HL-60/S4 (cell line): Measurements from ENCODE around the gene FANCL.
"Not testable (repeated sequence)": the region's sequence is repeated elsewhere in the genome, so short reads cannot be mapped to it uniquely, and the experiment has no call there.

ENCODE experiments used
- in situ Hi-C: fragments of 300-500 bp; cut with MboI; formaldehyde crosslinking; loops from 2 replicates; pipeline ENCODE4 v1.14.3; 2022; ENCODE audit warnings: low sequenced_read_pairs

FANCL gene

GRCh38 chr2:58207189-58207588 is 33.9 kb downstream of the FANCL start:
- in situ Hi-C loops = no loop called here

GRCh38 chr2:58206785-58207184 is 34.3 kb downstream of the FANCL start:
- in situ Hi-C loops = no loop called here

GRCh38 chr2:58204195-58204959 is 36.7 kb downstream of the FANCL start:
- in situ Hi-C loops = no loop called here

GRCh38 chr2:58203018-58203417 is 38.1 kb downstream of the FANCL start:
- in situ Hi-C loops = no loop called here

DNA sequence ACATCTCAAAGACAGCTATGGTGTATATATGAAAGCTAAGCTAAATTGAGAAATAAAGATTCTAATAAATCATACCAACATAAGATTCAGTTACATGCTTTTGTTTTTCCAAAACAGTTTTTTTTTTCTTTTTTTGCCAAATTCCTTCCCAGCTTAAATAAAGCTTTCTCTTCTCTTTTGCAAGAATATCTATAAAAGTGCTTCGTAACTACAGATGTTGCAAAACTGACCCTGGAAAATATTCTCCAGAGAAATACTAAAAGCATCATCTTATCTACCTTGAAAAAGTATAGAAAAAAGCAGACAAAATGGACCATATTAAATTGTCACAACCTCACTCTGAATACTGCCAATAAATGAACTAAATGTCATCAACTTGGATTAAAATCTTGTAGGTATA is 38.7 kb downstream of the FANCL start:
- in situ Hi-C loops = no loop called here

DNA sequence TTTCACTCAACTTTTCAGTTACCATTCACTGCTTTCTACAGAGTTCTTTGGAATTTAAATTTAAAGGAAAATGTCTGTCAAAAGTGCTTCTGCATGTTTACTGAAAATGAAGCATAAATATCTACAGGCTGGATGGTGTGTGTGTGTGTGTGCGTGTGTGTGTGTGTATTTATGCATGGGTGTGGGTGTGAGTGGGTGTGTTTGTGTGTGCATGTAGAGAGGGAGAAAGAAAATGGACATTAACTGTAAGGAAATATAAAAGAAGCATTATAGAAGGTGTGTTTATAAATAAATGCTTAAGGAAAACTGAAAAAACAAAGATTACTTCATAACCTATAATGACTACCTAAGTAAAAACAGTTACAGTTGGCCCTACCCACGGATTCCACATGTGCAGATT is 43.2 kb downstream of the FANCL start:
- in situ Hi-C loops = no loop called here

DNA sequence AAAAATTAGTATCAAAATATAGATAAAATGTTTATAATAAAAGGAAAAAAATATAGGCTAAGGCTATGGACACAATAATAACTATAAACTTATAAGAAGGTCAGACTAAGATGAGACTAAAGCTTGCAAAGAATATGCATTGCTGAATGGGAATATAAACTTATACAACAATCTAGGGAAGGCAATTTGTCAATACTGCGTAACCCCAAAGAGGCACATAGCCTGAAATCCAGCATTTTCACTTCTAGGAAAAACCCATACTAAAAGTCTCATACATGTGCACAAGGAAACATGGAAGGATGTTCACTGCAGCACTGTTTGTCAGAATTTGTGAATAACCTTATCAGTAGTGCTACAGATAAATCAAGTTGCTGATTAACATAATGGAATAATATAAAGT is 45.5 kb downstream of the FANCL start:
- in situ Hi-C loops = no loop called here

DNA sequence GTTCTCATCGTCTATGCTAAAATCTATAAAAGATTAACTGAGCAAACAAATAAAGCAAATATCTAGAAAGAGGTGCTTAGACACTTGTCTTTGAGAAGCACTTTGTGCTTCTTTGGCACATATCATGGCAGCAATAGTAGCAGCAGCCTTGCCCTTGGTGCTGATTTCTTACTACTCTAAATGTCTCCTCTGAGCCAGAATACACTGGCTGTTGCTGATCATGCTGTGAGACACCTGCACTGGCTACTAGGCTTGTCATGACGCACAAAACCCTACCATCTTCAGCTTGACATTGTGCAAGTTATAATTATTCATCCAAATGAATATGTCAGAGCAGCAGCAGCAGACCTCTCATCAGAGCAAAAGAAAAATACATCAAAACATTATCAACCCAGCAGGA is 46.7 kb downstream of the FANCL start:
- in situ Hi-C loops = no loop called here

- in situ Hi-C loops = not testable (repeated sequence)
Measured at GRCh38 chr2:58187022-58187421, 54.1 kb downstream of the FANCL start.

- in situ Hi-C loops = no loop called here
Measured at GRCh38 chr2:58186501-58186900, 54.6 kb downstream of the FANCL start.

DNA sequence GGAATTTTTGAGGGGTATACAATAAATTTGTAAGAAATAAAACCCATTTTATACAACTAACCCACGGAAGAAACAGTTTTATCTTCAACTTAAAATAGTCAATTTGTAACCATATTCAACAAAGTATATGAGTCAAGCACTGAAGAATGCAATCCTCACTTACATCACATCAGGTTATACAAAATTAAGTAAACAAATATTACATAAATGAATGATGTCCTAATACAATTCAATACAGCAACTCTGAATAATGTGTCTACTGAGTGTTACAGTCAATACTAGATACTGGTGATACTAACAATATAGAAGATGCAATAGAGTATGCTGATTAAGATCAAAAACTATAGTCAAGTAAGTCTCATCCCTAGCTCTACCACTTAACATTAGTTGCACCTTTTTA is 58.6 kb downstream of the FANCL start:
- in situ Hi-C loops = no loop called here

- in situ Hi-C loops = no loop called here
Measured at GRCh38 chr2:58180635-58181034, 60.5 kb downstream of the FANCL start.

GRCh38 chr2:58180175-58180574 is 61.0 kb downstream of the FANCL start:
- in situ Hi-C loops = not testable (repeated sequence)

DNA sequence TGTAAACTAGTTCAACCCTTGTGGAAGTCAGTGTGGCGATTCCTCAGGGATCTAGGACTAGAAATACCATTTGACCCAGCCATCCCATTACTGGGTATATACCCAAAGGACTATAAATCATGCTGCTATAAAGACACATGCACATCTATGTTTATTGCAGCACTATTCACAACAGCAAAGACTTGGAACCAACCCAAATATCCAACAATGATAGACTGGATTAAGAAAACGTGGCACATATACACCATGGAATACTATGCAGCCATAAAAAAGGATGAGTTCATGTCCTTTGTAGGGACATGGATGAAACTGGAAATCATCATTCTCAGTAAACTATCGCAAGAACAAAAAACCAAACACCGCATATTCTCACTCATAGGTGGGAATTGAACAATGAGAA is 63.9 kb downstream of the FANCL start:
- in situ Hi-C loops = not testable (repeated sequence)

DNA sequence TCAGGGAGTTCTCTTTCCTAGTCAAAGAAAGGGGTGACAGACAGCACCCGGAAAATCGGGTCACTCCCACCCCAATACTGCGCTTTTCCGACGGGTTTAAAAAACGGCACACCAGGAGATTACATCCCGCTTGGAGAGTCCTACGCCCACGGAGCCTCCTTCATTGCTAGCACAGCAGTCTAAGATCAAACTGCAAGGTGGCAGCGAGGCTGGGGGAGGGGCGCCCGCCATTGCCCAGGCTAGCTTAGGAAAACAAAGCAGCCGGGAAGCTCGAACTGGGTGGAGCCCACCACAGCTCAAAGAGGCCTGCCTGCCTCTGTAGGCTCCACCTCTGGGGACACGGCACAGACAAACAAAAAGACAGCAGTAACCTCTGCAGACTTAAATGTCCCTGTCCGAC is 69.3 kb downstream of the FANCL start:
- in situ Hi-C loops = not testable (repeated sequence)

GRCh38 chr2:58170334-58170933 is 70.7 kb downstream of the FANCL start:
- in situ Hi-C loops = not testable (repeated sequence)

GRCh38 chr2:58169845-58170244 is 71.3 kb downstream of the FANCL start:
- in situ Hi-C loops = not testable (repeated sequence)

DNA sequence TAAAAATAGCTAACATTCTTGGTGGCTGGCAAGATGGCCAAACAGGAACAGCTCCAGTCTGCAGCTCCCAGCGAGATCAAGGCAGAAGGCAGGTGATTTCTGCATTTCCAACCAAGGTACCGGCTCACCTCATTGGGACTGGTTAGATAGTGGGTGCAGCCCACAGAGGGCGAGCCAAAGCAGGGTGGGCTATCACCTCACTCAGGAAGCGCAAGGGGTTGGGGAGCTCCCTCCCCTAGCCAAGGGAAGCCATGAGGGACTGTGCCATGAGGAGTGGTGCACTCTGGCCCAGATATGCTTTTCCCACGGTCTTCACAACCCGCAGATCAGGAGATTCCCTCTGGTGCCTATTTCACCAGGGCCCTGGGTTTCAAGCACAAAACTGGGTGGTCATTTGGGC is 73.0 kb downstream of the FANCL start:
- in situ Hi-C loops = not testable (repeated sequence)

DNA sequence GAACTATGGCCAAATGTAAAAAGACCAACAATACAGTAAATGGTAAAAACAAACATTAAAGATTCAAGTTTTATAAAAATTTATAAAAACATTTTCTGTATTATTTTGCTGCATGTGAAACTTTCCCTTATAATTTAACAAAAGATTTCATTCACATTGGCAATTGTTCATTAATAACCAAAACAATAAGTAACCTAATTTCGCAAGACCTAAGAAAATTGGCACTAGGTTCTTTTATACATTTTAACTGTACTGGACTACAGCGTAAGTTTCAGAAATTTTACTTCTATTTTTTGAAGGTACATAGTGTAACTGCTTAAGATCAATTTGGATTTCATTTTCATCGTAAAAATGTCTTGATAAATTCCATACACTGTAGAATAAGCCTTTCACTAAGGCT is 77.2 kb downstream of the FANCL start:
- in situ Hi-C loops = no loop called here

DNA sequence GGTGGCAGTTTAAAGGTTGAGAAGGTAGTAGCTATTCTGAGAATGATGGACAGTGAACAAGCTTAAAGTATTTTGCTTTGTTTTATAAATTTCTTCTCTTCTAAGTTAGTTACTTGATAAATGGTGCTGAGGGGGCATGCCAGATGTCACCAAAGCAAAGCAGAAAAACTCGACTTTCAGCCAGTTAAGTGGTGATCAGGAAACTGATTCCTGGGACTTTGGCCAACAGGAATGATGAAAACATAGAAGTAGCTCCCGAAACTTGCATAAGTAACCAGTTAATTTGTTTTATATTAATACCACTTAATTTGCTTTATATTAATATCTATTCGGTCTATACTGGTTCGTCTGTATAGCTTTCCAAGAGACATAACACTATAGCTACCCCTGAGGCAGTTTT is 82.6 kb downstream of the FANCL start:
- in situ Hi-C loops = no loop called here

- in situ Hi-C loops = no loop called here
Measured at GRCh38 chr2:58157754-58158153, 83.4 kb downstream of the FANCL start.

- in situ Hi-C loops = no loop called here
Measured at GRCh38 chr2:58156780-58157179, 84.3 kb downstream of the FANCL start.
